Progenitor cell of endocrine pancreas (in vitro differentiated cells): Measurements from ENCODE around the gene MRAP. TPM values are rescaled to one million over a fixed set of nuclear protein-coding genes. Genes with fewer than 3 reads are reported as not detected.
"Not testable (repeated sequence)": the region's sequence is repeated elsewhere in the genome, so short reads cannot be mapped to it uniquely, and the experiment has no call there.

Experiments used
- DNase-seq: peaks from one replicate; pipeline ENCODE4 v3.0.0; 2021; ENCODE audit warnings: low spot score; ENCODE audit not compliant: unreplicated experiment
- H3K27ac Mint-ChIP-seq: 2 replicates; pipeline ENCODE4 v1.8.0; 2021; ENCODE audit warnings: mild to moderate bottlenecking, moderate library complexity, mixed read lengths
- H3K27me3 Mint-ChIP-seq: 2 replicates; pipeline ENCODE4 v1.8.0; 2021; ENCODE audit warnings: mixed read lengths
- H3K36me3 Mint-ChIP-seq: 2 replicates; pipeline ENCODE4 v1.8.0; 2022; ENCODE audit warnings: mixed read lengths; ENCODE audit not compliant: insufficient read depth
- H3K4me1 Mint-ChIP-seq: 2 replicates; pipeline ENCODE4 v1.8.0; 2021; ENCODE audit warnings: low read depth, mixed read lengths
- H3K4me3 Mint-ChIP-seq: 2 replicates; pipeline ENCODE4 v1.8.0; 2021; ENCODE audit warnings: low read depth, mild to moderate bottlenecking, moderate library complexity, mixed read lengths
- H3K9me3 Mint-ChIP-seq: 2 replicates; pipeline ENCODE4 v1.8.0; 2021; ENCODE audit warnings: low read depth, mixed read lengths
- CTCF ChIP-seq: fragments of 200-600 bp; sonication (generic); IDR thresholded peaks from one replicate; pipeline ENCODE4 v1.5.0; 2021; ENCODE audit warnings: antibody characterized with exemption, mild to moderate bottlenecking; ENCODE audit not compliant: unreplicated experiment
- total RNA-seq: library from RNA; stranded (reverse); gene quantifications from 2 replicates; pipeline ENCODE4 v1.2.1, GENCODE V29; 2021

The MRAP gene
- total RNA-seq, 1 donor from 2014 or later: 1.2 TPM

DNA sequence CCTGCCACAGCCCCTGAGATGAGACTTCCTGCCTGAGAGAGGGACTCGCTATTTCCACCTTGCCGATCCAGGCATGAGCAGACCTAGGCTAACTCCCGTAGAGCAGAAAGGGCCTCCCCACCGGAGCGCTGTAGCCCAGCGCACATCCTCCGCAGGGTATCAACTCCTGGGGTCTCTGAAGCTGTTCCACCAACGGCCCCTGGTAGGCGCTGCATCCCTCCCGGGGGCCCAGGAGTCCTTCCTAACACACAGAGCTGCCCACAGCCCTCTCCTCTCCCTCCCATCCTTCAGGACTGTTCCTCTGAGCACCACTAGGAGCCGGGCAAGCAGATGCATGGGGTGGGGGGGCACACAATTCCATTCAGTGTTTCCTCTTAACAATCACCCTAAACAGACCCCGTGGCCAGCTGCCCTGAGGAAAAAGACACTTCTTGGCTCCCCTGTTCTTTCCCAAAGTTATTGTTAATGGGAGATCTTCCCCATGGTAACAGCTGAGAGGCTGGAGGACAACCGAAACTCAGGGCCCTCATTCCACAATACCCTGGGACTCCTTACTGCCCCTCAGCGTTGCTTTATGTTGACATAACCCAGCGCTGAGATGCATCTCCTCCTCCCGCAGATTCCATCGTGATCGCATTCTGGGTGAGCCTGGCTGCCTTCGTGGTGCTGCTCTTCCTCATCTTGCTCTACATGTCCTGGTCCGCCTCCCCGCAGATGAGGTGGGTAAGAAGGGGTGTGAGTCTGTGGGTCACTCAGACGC lies 7.5 kb downstream of the MRAP start:
- peaks cover 14% of the 10 kb centered on the region for H3K36me3 Mint-ChIP-seq
- H3K27ac Mint-ChIP-seq: no peak overlapping the region
- DNase-seq: peak; percentile 17
- H3K9me3 Mint-ChIP-seq: no peaks in the 10 kb centered on the region
- TF ChIP-seq CTCF: peak; percentile 57
- H3K4me1 Mint-ChIP-seq: peaks cover 4% of the 10 kb centered on the region
- H3K4me3 Mint-ChIP-seq: no peak overlapping the region
- no peaks in the 10 kb centered on the region for H3K27me3 Mint-ChIP-seq

GRCh38 chr21:32307706-32308105 lies 9.1 kb downstream of the MRAP start:
- no peaks in the 10 kb centered on the region for H3K4me1 Mint-ChIP-seq
- no peak for TF ChIP-seq CTCF
- no peak for DNase-seq
- H3K4me3 Mint-ChIP-seq: no peak overlapping the region
- H3K27ac Mint-ChIP-seq: no peak overlapping the region
- H3K27me3 Mint-ChIP-seq: no peaks in the 10 kb centered on the region
- no peaks in the 10 kb centered on the region for H3K9me3 Mint-ChIP-seq
- peaks cover 10% of the 10 kb centered on the region for H3K36me3 Mint-ChIP-seq

GRCh38 chr21:32308696-32309095 lies 10.0 kb downstream of the MRAP start:
- Mint-ChIP-seq H3K36me3 (peaks cover 8% of the 10 kb centered on the region), H3K9me3 (no peaks in the 10 kb centered on the region), H3K27ac (no peak overlapping the region), H3K4me1 (no peaks in the 10 kb centered on the region), H3K27me3 (no peaks in the 10 kb centered on the region), H3K4me3 (no peak overlapping the region)
- TF ChIP-seq CTCF: no peak
- no peak for DNase-seq

GRCh38 chr21:32309906-32310460 lies 11.3 kb downstream of the MRAP start:
- Mint-ChIP-seq H3K36me3 (peaks cover 10% of the 10 kb centered on the region), H3K4me3 (no peak overlapping the region), H3K4me1 (no peaks in the 10 kb centered on the region), H3K27ac (no peak overlapping the region), H3K9me3 (no peaks in the 10 kb centered on the region), H3K27me3 (no peaks in the 10 kb centered on the region)
- no peak for TF ChIP-seq CTCF
- DNase-seq: no peak

GRCh38 chr21:32310976-32311375 lies 12.3 kb downstream of the MRAP start:
- not testable (repeated sequence) for DNase-seq, H3K27me3 Mint-ChIP-seq, H3K27ac Mint-ChIP-seq, H3K9me3 Mint-ChIP-seq, H3K4me1 Mint-ChIP-seq, H3K4me3 Mint-ChIP-seq, H3K36me3 Mint-ChIP-seq

GRCh38 chr21:32311621-32312020 lies 13.0 kb downstream of the MRAP start:
- no peaks in the 10 kb centered on the region for H3K9me3 Mint-ChIP-seq
- no peaks in the 10 kb centered on the region for H3K4me1 Mint-ChIP-seq
- H3K36me3 Mint-ChIP-seq: peaks cover 10% of the 10 kb centered on the region
- no peak for DNase-seq
- no peak overlapping the region for H3K27ac Mint-ChIP-seq
- H3K27me3 Mint-ChIP-seq: no peaks in the 10 kb centered on the region
- no peak for TF ChIP-seq CTCF
- H3K4me3 Mint-ChIP-seq: no peak overlapping the region
